Stimulated activated CD8-positive, alpha-beta memory T cell treated with anti-CD3 and anti-CD28 coated beads, Interleukin-15, amount 100 ng/mL, for 48 hours (primary cell): ENCODE results near the gene IPCEF1.
"Not testable (repeated sequence)": the region's sequence is repeated elsewhere in the genome, so short reads cannot be mapped to it uniquely, and the experiment has no call there.

Experiments used
- DNase-seq, 2 donors: peaks; one replicate each; pipeline ENCODE4 v3.0.0-alpha.2; 2020; ENCODE audit warnings: low read depth in 2 of 2

IPCEF1 gene

GRCh38 chr6:154247119-154247861 lies 109.3 kb downstream of the IPCEF1 start:
- DNase-seq: no peak

GRCh38 chr6:154246723-154247118 lies 109.9 kb downstream of the IPCEF1 start:
- no peak for DNase-seq

GRCh38 chr6:154245506-154245905 lies 111.1 kb downstream of the IPCEF1 start:
- DNase-seq: no peak

- no peak for DNase-seq
These were observed 112.5 kb downstream of the IPCEF1 start for GRCh38 chr6:154243793-154244750.

- no peak for DNase-seq
These were observed 113.8 kb downstream of the IPCEF1 start for GRCh38 chr6:154242617-154243357.

- no peak for DNase-seq
These were observed 115.0 kb downstream of the IPCEF1 start for GRCh38 chr6:154241581-154241980.

- not testable (repeated sequence) for DNase-seq
These were observed 115.5 kb downstream of the IPCEF1 start for GRCh38 chr6:154241061-154241460.

- no peak for DNase-seq
These were observed 117.2 kb downstream of the IPCEF1 start for GRCh38 chr6:154239392-154239791.

GRCh38 chr6:154238831-154239230 lies 117.8 kb downstream of the IPCEF1 start:
- no peak for DNase-seq

GRCh38 chr6:154236646-154237301 lies 119.8 kb downstream of the IPCEF1 start:
- no peak for DNase-seq

- DNase-seq: no peak
These were observed 122.4 kb downstream of the IPCEF1 start for GRCh38 chr6:154234019-154234772.

GRCh38 chr6:154233383-154233782 lies 123.2 kb downstream of the IPCEF1 start:
- no peak for DNase-seq

- DNase-seq: no peak
These were observed 124.3 kb downstream of the IPCEF1 start for GRCh38 chr6:154232013-154232910.

GRCh38 chr6:154230910-154231595 lies 125.5 kb downstream of the IPCEF1 start:
- DNase-seq: no peak

GRCh38 chr6:154230393-154230792 lies 126.2 kb downstream of the IPCEF1 start:
- no peak for DNase-seq

GRCh38 chr6:154229786-154230185 lies 126.8 kb downstream of the IPCEF1 start:
- DNase-seq: peak; percentile 50 to 51

GRCh38 chr6:154228521-154228905 lies 128.1 kb downstream of the IPCEF1 start:
- DNase-seq: no peak

GRCh38 chr6:154227862-154228520 lies 128.6 kb downstream of the IPCEF1 start:
- no peak for DNase-seq

- DNase-seq: no peak
These were observed 130.1 kb downstream of the IPCEF1 start for GRCh38 chr6:154226461-154226860.
